Esophagus squamous epithelium (tissue), 4 donors: ENCODE results near the gene CYP21A2.

ENCODE experiments used
- CTCF ChIP-seq, 6 experiments: fragments of 450-650 bp in 4 of 6; fragments of 200-600 bp in 2 of 6; sonication (generic) in 2 of 6; IDR thresholded peaks; one replicate each; pipeline ENCODE4 v1.5.1; 2016 to 2019; ENCODE audit warnings: antibody characterized with exemption in 6 of 6, mild to moderate bottlenecking in 4 of 6, moderate library complexity in 4 of 6
- POLR2A ChIP-seq, 4 donors: fragments of 450-650 bp; IDR thresholded peaks; one replicate each; pipeline ENCODE4 v1.6.1; 2017; ENCODE audit warnings: antibody characterized with exemption in 4 of 4, mild to moderate bottlenecking in 4 of 4, moderate library complexity in 3 of 4

- TF ChIP-seq CTCF (IDR thresholded peaks at IDR 0.05): no peak
- TF ChIP-seq POLR2A (IDR thresholded peaks at IDR 0.05): no peak
These were observed 50.4 kb downstream of the CYP21A2 start for GRCh38 chr6:32088487-32089049.
